PC-9 (cell line): ENCODE results near the gene GID8.

Source experiments
- EZH2 ChIP-seq: fragments of 200-600 bp; sonication (generic); IDR thresholded peaks from 2 replicates; pipeline ENCODE4 v1.8.0; 2017; ENCODE audit warnings: antibody characterized with exemption, low read depth
- TF ChIP-seq, protein P1 (sequence below): fragments of 200-600 bp; sonication (generic); conservative IDR thresholded peaks from 2 replicates; pipeline ENCODE4 v1.6.1; 2017; ENCODE audit warnings: mixed run types, antibody characterized with exemption, mild to moderate bottlenecking, moderate library complexity

DNA sequence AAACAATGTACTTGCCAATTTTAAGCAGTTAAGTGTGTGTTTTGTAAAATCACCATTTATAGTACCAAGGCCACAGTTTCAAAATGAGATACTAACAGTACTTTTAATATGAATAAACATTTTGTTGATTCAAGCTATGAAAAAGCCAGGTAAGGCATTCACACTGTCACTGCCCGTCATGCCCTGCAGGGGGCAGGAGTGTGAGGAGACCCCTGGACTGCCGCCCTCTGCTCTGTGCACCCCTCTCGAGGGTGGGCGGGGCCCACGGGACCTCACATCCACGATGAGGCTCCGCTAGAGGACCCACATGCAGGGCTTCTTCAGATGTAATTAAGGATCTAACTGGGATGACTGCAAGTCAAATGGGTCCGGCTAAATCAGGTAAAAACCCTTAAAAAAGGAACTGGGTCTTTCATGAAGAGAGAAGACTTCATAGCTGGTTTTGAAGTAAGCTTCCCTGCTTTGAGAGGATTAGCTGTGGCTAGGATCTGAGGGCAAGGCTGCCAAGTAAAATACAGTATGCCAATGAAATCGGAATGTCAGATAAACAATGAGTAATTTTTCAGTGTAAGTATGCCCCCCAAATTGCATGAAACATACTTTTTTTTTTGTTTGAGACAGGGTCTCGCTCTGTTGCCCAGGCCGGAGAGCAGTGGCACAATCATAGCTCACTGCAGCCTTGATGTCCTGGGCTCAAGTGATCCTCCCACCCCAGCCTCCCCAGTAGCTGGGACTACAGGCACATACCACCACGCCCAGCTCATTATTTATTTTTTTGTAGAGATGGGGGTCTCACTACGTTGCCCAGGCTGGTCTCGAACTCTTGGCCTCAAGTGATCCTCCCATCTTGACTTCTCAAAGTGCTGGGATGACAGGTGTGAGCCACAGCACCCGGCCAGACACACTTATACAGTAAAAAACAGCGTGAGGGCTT lies 30.3 kb upstream of the GID8 start:
- TF ChIP-seq EZH2 = no peak
- TF ChIP-seq, protein P1, sequence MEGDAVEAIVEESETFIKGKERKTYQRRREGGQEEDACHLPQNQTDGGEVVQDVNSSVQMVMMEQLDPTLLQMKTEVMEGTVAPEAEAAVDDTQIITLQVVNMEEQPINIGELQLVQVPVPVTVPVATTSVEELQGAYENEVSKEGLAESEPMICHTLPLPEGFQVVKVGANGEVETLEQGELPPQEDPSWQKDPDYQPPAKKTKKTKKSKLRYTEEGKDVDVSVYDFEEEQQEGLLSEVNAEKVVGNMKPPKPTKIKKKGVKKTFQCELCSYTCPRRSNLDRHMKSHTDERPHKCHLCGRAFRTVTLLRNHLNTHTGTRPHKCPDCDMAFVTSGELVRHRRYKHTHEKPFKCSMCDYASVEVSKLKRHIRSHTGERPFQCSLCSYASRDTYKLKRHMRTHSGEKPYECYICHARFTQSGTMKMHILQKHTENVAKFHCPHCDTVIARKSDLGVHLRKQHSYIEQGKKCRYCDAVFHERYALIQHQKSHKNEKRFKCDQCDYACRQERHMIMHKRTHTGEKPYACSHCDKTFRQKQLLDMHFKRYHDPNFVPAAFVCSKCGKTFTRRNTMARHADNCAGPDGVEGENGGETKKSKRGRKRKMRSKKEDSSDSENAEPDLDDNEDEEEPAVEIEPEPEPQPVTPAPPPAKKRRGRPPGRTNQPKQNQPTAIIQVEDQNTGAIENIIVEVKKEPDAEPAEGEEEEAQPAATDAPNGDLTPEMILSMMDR = peak; percentile 70
